SIG-M5 treated with dmso at 0.1 percent for 504 hours (cell line): ENCODE data around the gene CSRNP3.

Source experiments
- DNase-seq: peaks from one replicate; lab custom pipeline; 2025; ENCODE audit not compliant: unreplicated experiment; lab: John Stamatoyannopoulos, UW

Gene CSRNP3

GRCh38 chr2:165536851-165537499 is 67.5 kb downstream of the CSRNP3 start:
- DNase-seq = no peak

GRCh38 chr2:165539985-165540384 is 70.5 kb downstream of the CSRNP3 start:
- DNase-seq = no peak

- no peak for DNase-seq
These were observed 75.4 kb downstream of the CSRNP3 start for GRCh38 chr2:165544897-165545296.

GRCh38 chr2:165547900-165548299 is 78.4 kb downstream of the CSRNP3 start:
- DNase-seq = no peak

GRCh38 chr2:165549619-165550018 is 80.1 kb downstream of the CSRNP3 start:
- DNase-seq = no peak

- DNase-seq = no peak
These were observed 89.3 kb downstream of the CSRNP3 start for GRCh38 chr2:165558832-165559231.

GRCh38 chr2:165560377-165560988 is 91.0 kb downstream of the CSRNP3 start:
- DNase-seq = no peak

GRCh38 chr2:165561516-165561915 is 92.0 kb downstream of the CSRNP3 start:
- no peak for DNase-seq

GRCh38 chr2:165562233-165562632 is 92.7 kb downstream of the CSRNP3 start:
- no peak for DNase-seq

GRCh38 chr2:165563468-165564225 is 94.1 kb downstream of the CSRNP3 start:
- no peak for DNase-seq

GRCh38 chr2:165566008-165566407 is 96.5 kb downstream of the CSRNP3 start:
- DNase-seq = no peak

GRCh38 chr2:165567273-165567672 is 97.8 kb downstream of the CSRNP3 start:
- DNase-seq = no peak

GRCh38 chr2:165568361-165568760 is 98.9 kb downstream of the CSRNP3 start:
- no peak for DNase-seq

- DNase-seq = no peak
These were observed 102.0 kb downstream of the CSRNP3 start for GRCh38 chr2:165571477-165571876.

- no peak for DNase-seq
These were observed 102.7 kb downstream of the CSRNP3 start for GRCh38 chr2:165572151-165572550.

GRCh38 chr2:165573534-165574461 is 104.3 kb downstream of the CSRNP3 start:
- DNase-seq = no peak

- no peak for DNase-seq
These were observed 105.6 kb downstream of the CSRNP3 start for GRCh38 chr2:165575044-165575615.

- DNase-seq = no peak
These were observed 107.1 kb downstream of the CSRNP3 start for GRCh38 chr2:165576409-165577154.

- no peak for DNase-seq
These were observed 112.9 kb downstream of the CSRNP3 start for GRCh38 chr2:165582409-165582808.

- DNase-seq = no peak
These were observed 113.5 kb downstream of the CSRNP3 start for GRCh38 chr2:165582863-165583506.
